OCI-LY1 (cell line): ENCODE measurements around the gene SLC39A11.

Source experiments
- CTCF ChIP-seq: fragments of 200-600 bp; sonication (generic), shearing (Covaris generic); IDR thresholded peaks from 2 replicates; pipeline ENCODE4 v1.5.1; 2017; ENCODE audit warnings: mild to moderate bottlenecking, antibody characterized with exemption, low read length, moderate library complexity, mixed read lengths
- EZH2 ChIP-seq: fragments of 200-600 bp; sonication (generic), shearing (Covaris generic); IDR thresholded peaks from 2 replicates; pipeline ENCODE4 v1.8.0; 2017; ENCODE audit warnings: borderline replicate concordance, mixed run types, mild to moderate bottlenecking, antibody characterized with exemption, low read length, moderate library complexity, mixed read lengths

- no peak for TF ChIP-seq CTCF
- no peak for TF ChIP-seq EZH2
Observed at GRCh38 chr17:72853440-72854415, 238.8 kb downstream of the SLC39A11 start.
